ENCODE results near the gene COL18A1.

COL18A1 gene

DNA sequence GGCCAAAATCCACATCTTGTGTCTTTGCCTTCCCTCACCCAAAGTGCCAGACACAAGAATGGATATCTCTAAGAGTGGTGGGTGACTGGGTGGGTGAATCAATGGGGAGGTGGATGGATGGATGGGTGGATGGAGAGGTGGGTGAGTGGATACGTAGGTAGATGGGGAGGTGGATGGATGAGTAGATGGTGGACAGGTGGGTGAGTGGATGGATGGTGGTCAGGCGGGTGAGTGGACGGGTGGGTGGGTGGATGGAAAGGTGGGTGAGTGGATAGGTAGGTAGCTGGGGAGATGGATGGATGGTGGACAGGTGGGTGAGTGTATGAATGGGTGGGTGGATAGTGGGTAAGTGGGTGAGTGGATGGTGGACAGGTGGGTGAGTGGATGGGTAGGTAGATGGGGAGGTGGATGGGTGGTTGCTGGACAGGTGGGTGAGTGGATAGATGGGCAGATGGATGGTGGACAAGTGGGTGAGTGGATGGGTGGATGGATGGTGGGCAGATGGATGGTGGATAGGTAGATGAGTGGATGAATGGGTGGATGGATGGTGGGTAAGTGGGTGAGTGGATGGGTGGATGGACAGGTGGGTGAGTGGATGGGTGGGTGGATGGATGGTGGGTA is 103.0 kb downstream of the COL18A1 start:
- no peak for DNase-seq (ENCODE audit: low read depth)

- DNase-seq (ENCODE audit: low read depth): no peak
Measured at GRCh38 chr21:45508607-45509565, 103.9 kb downstream of the COL18A1 start.

DNA sequence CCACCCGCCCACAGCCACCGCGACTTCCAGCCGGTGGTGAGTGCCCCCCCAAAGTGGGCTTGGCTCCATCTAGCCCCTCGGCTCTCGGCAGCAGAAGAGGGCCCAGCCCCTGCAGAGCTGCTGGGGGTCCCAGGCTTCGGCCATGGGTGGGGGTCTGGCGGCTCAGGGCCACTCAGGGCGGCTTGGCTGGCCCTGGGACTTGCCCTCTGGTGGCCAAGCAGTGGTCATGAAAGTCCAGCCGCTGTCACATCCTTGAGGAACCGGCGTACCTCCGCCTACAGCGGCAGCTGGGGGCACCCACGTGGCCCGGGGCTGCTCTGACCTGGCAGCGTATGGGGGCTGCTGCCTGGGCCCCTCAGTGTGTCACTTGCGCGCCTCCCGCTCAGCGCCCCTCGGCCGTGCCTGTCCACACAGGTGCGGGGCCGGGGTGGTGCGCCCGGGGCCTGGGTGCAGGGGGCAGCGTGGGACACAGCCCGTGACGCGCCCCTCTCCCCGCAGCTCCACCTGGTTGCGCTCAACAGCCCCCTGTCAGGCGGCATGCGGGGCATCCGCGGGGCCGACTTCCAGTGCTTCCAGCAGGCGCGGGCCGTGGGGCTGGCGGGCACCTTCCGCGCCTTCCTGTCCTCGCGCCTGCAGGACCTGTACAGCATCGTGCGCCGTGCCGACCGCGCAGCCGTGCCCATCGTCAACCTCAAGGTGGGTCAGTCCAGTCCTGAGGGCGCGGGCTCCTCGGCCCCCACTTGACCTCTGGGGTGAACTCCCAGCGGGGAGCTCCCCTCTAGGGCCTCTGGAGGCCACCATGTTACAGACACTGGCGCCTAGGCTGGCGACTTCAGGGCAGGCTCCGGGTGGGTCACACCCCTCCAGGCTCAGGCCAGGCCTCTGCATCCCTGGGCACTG is 104.9 kb downstream of the COL18A1 start:
- DNase-seq (ENCODE audit: low read depth): no peak

GRCh38 chr21:45510466-45510955 is 105.5 kb downstream of the COL18A1 start:
- DNase-seq (ENCODE audit: low read depth): no peak

DNA sequence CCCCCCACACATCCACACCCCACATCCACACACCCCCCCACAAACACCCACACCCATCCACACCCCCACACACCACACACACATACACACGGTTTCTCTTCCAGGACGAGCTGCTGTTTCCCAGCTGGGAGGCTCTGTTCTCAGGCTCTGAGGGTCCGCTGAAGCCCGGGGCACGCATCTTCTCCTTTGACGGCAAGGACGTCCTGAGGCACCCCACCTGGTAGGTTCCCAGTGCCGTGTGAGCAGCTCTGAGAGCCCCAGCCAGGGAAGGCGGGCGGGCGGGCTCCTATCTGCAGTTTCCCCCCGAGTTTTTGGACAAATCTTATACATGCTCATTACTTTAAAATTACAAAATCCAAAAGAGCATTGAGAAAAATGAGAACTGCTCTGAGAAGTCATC is 106.0 kb downstream of the COL18A1 start:
- DNase-seq (ENCODE audit: low read depth): no peak

DNA sequence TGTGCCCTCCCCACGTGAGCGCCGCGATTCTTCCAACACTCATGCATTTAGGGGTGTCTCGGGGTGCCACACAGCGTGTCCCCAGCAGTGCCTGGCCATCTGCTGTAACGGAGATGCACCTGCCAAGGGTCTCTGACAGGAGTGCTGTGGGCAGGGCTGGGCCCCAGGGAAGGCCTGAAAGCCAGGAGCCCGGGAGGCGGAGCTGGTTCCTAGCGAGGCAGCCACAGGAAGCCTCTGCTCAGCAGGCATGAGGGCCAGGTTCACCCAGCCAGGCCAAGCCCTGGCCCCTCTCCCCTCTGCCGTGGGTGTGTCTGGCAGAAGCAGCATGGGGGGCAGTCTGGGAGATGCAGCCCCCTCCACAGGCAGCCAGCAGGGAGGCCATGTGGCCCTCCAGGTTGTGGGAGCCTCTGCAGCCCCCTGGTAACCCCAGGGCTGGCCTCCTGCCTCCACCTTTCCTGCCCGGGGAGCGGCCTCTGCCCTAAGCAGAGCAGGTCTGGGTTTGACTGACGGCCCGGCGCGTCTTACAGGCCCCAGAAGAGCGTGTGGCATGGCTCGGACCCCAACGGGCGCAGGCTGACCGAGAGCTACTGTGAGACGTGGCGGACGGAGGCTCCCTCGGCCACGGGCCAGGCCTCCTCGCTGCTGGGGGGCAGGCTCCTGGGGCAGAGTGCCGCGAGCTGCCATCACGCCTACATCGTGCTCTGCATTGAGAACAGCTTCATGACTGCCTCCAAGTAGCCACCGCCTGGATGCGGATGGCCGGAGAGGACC is 106.9 kb downstream of the COL18A1 start:
- no peak for DNase-seq (ENCODE audit: low read depth)

- no peak for DNase-seq (ENCODE audit: low read depth)
Measured at GRCh38 chr21:45512626-45513002, 107.6 kb downstream of the COL18A1 start.

GRCh38 chr21:45513003-45513717 is 108.2 kb downstream of the COL18A1 start:
- no peak for DNase-seq (ENCODE audit: low read depth)

GRCh38 chr21:45513741-45514310 is 108.9 kb downstream of the COL18A1 start:
- DNase-seq (ENCODE audit: low read depth): no peak

GRCh38 chr21:45514311-45515021 is 109.5 kb downstream of the COL18A1 start:
- DNase-seq (ENCODE audit: low read depth): no peak

DNA sequence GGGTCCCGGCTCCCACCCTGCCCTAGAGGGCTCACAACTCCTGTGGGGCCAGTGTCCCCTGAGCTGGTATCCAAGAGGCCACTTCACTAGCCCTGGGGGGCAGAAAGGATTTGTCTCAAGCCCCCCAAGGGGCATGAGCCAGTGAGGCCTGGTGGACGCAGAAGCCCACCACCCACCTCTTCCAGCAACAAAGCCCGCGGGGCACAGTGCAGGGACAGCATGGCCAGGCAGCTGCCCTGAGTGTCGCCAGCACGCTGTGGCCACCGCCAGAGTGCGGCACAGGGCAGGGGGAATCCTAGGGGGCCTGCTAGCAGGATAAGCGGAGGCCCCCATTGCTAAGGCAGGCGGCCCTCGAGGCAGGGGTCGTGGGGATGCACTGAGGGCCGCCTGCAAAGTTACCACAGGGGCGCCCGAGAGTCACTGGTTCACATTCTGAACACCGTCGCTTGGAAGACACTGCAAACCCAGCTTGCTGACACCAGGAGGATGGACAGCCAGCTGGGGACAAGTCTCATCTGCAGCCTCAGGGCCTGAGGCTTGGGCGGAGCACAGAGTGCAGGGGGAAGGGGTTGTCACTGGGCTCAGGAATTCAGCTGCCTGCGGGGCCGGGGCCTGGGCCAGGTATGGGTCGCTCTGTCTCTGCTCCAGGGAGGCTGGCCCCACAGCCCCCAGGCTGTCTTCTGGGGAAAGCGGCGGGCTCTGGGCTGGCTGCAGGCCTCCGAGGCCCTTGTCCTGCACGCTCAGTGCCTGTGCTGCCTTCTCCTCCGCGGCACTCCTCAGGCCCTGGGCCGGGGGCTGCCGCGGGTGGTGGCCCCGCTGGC is 110.5 kb downstream of the COL18A1 start:
- DNase-seq (ENCODE audit: low read depth): no peak

DNA sequence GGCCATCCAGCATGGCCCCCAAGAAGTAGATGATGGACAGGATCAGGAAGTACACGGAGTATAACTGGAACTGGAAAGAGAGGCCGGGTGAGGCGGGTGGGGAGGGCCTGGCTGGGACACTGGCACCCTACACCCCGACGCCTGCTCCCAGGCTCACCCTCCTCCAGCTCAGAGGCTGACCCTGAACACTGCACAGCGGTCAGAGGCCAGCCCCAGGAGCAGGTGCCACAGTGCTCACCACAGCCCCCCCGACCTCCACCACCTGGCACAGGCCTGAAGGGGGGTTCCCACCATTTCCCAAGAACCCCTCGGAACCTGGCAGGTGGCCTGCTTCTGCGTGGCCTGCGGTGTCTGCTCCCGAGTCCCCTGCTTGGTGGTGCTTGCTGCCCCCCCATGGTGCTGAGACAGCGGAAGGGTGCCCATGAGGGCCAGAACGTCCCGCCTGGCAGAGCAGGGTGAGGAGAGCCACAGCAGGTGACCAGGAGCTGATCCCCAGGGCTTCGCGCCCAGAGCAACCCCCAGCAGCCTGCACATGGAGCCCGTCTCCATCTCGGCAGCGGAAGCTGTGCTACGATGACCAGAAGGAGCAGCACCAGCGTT is 111.2 kb downstream of the COL18A1 start:
- DNase-seq (ENCODE audit: low read depth): no peak

GRCh38 chr21:45516671-45517151 is 111.7 kb downstream of the COL18A1 start:
- DNase-seq (ENCODE audit: low read depth): no peak

GRCh38 chr21:45517249-45518065 is 112.5 kb downstream of the COL18A1 start:
- DNase-seq (ENCODE audit: low read depth): peak; percentile 8

GRCh38 chr21:45518742-45519141 is 113.8 kb downstream of the COL18A1 start:
- no peak for DNase-seq (ENCODE audit: low read depth)

GRCh38 chr21:45519182-45519581 is 114.2 kb downstream of the COL18A1 start:
- DNase-seq (ENCODE audit: low read depth): peak; percentile 9

- DNase-seq (ENCODE audit: low read depth): no peak
Measured at GRCh38 chr21:45521241-45521640, 116.3 kb downstream of the COL18A1 start.

Measured in amniotic epithelial cell (primary cell).